Anterior cingulate cortex (tissue), 58 donors: Measurements from ENCODE around the gene SMAD5.

Experiments used
- DNase-seq, 58 donors: peaks; one replicate each; lab custom pipeline; 2025; lab: John Stamatoyannopoulos, UW

The SMAD5 gene

GRCh38 chr5:136149891-136150290, 17.2 kb downstream of the SMAD5 start:
- DNase-seq: no peak

- no peak for DNase-seq
Measured at GRCh38 chr5:136153581-136154236, 21.1 kb downstream of the SMAD5 start.

- DNase-seq: no peak
Measured at GRCh38 chr5:136155078-136155477, 22.4 kb downstream of the SMAD5 start.

- DNase-seq: no peak
Measured at GRCh38 chr5:136155761-136156160, 23.1 kb downstream of the SMAD5 start.

- DNase-seq: no peak
Measured at GRCh38 chr5:136157514-136157913, 24.9 kb downstream of the SMAD5 start.

GRCh38 chr5:136159457-136159856, 26.8 kb downstream of the SMAD5 start:
- peak in 2 of 58 donors; percentile 5 to 8 for DNase-seq

GRCh38 chr5:136162008-136162407, 29.4 kb downstream of the SMAD5 start:
- peak in 4 of 58 donors; percentile 3 to 11 (median 9) for DNase-seq

- DNase-seq: no peak
Measured at GRCh38 chr5:136164226-136164625, 31.6 kb downstream of the SMAD5 start.

- DNase-seq: no peak
Measured at GRCh38 chr5:136166909-136167308, 34.3 kb downstream of the SMAD5 start.

- DNase-seq: no peak
Measured at GRCh38 chr5:136169218-136169617, 36.6 kb downstream of the SMAD5 start.

GRCh38 chr5:136174021-136174659, 41.5 kb downstream of the SMAD5 start:
- DNase-seq: peak in 2 of 58 donors; percentile 38 to 51

GRCh38 chr5:136182618-136183017, 50.0 kb downstream of the SMAD5 start:
- no peak for DNase-seq

- no peak for DNase-seq
Measured at GRCh38 chr5:136185974-136186665, 53.5 kb downstream of the SMAD5 start.

- DNase-seq: no peak
Measured at GRCh38 chr5:136186796-136187195, 54.2 kb downstream of the SMAD5 start.

- DNase-seq: no peak
Measured at GRCh38 chr5:136188859-136189258, 56.2 kb downstream of the SMAD5 start.

- no peak for DNase-seq
Measured at GRCh38 chr5:136190091-136190720, 57.6 kb downstream of the SMAD5 start.

GRCh38 chr5:136190904-136191303, 58.3 kb downstream of the SMAD5 start:
- no peak for DNase-seq

- DNase-seq: no peak
Measured at GRCh38 chr5:136191304-136192014, 58.8 kb downstream of the SMAD5 start.

GRCh38 chr5:136192015-136192525, 59.4 kb downstream of the SMAD5 start:
- no peak for DNase-seq
